Panc1 (cell line): Measurements from ENCODE around the gene IFT80. TPM values are rescaled to one million over a fixed set of nuclear protein-coding genes. Genes with fewer than 3 reads are reported as not detected.

Experiments
- ATAC-seq: fragments of 200-7000 bp; cut with Tn5 transposase; 2 replicates; pipeline ENCODE4 v1.9.1; 2020; ENCODE audit warnings: mild to moderate bottlenecking, moderate library complexity
- BruUV-seq: library from RNA; stranded (reverse); fragments of 400-500 nt; replicated peaks from 2 replicates; lab custom pipeline; 2021; lab: Mats Ljungman, UMichigan
- CTCF ChIA-PET: fragments of 300-600 bp; sonication (Branson Sonifier 250); formaldehyde crosslinking; loops from one replicate; lab custom pipeline; 2022; ENCODE audit warnings: antibody characterized with exemption; lab: Charles Lee
- POLR2A ChIA-PET: fragments of 300-600 bp; sonication (Branson Sonifier 250); formaldehyde crosslinking; loops from one replicate; lab custom pipeline; 2022; ENCODE audit warnings: antibody characterized with exemption; lab: Charles Lee
- DNase-seq: peaks from one replicate; pipeline ENCODE4 v3.0.0-alpha.2; 2010; ENCODE audit warnings: low read depth, low spot score
- H3K27ac ChIP-seq: 2 replicates; pipeline ENCODE4 v1.5.1; 2011; ENCODE audit warnings: mild to moderate bottlenecking, low read length, inconsistent platforms
- H3K27me3 ChIP-seq: fragments of 200-500 bp; sonication (Bioruptor generic); 2 replicates; pipeline ENCODE4 v1.6.0; 2014; ENCODE audit warnings: low read length, inconsistent platforms; ENCODE audit not compliant: control insufficient read depth, insufficient read depth
- H3K36me3 ChIP-seq: fragments of 200-500 bp; sonication (Bioruptor generic); 2 replicates; pipeline ENCODE4 v1.5.1; 2014; ENCODE audit warnings: inconsistent platforms, mild to moderate bottlenecking, low read length, moderate library complexity; ENCODE audit not compliant: control insufficient read depth, insufficient read depth
- H3K4me1 ChIP-seq: 2 replicates; pipeline ENCODE4 v1.5.1; 2011; ENCODE audit warnings: inconsistent platforms, mild to moderate bottlenecking, low read length, moderate library complexity; ENCODE audit not compliant: control insufficient read depth, insufficient read depth
- H3K4me3 ChIP-seq, 2 experiments: 2 replicates each; pipeline ENCODE4 v1.5.1; 2011 to 2012; ENCODE audit warnings: low read depth in 2 of 2, low read length in 2 of 2, mild to moderate bottlenecking in 2 of 2, inconsistent platforms in 1 of 2, moderate library complexity in 1 of 2
- H3K9me3 ChIP-seq: fragments of 200-500 bp; sonication (Bioruptor generic); 2 replicates; pipeline ENCODE4 v1.5.1; 2014; ENCODE audit warnings: low read depth, mild to moderate bottlenecking, inconsistent platforms, low read length, moderate library complexity; ENCODE audit not compliant: control insufficient read depth, insufficient read depth
- CTCF ChIP-seq: fragments of 450-650 bp; IDR thresholded peaks from 2 replicates; pipeline ENCODE4 v1.5.1; 2017; ENCODE audit warnings: mild to moderate bottlenecking
- POLR2AphosphoS5 ChIP-seq: IDR thresholded peaks from 2 replicates; pipeline ENCODE4 v1.6.1; 2012; ENCODE audit warnings: mild to moderate bottlenecking, low read depth, low read length, moderate library complexity
- REST ChIP-seq, 2 experiments: IDR thresholded peaks; 2 replicates each; pipeline ENCODE4 v1.6.1; 2011 to 2012; ENCODE audit warnings: low read depth in 2 of 2, control low read depth in 1 of 2, low read length in 1 of 2, mild to moderate bottlenecking in 1 of 2, moderate library complexity in 1 of 2; ENCODE audit not compliant: insufficient read depth in 1 of 2
- SIN3A ChIP-seq: IDR thresholded peaks from 2 replicates; pipeline ENCODE4 v1.6.1; 2012; ENCODE audit warnings: low read depth, mild to moderate bottlenecking, low read length, moderate library complexity, borderline replicate concordance; ENCODE audit not compliant: insufficient read depth
- TCF7L2 ChIP-seq: IDR thresholded peaks from 2 replicates; pipeline ENCODE4 v1.6.1; 2011; ENCODE audit warnings: mild to moderate bottlenecking, low read depth, low read length, inconsistent platforms
- in situ Hi-C: cut with HindIII; loops from 2 replicates; pipeline ENCODE4 v1.10.0; 2016; ENCODE audit warnings: low sequenced_read_pairs, low pct_unique_long_range_greater_than_20kb
- intact Hi-C: fragments of 100-400 bp; cut with micrococcal nuclease; formaldehyde crosslinking; loops from one replicate; pipeline ENCODE4 v1.10.0; 2022; ENCODE audit not compliant: unreplicated experiment
- total RNA-seq: library from RNA; stranded (reverse); gene quantifications from one replicate; pipeline ENCODE4 v1.2.1, GENCODE V29; 2021; ENCODE audit not compliant: unreplicated experiment

Gene IFT80
- total RNA-seq, 1 experiment from 2014 or later = 35.1 TPM

- ChIA-PET CTCF (no interaction called here), POLR2A (no interaction called here)
- in situ Hi-C loops (no loop called here), intact Hi-C loops (no loop called here)
- TF ChIP-seq REST (IDR thresholded peaks at IDR 0.05; ENCODE audit: insufficient read depth in 1 of 2, low read depth in 2 of 2, low read length in 1 of 2) (no peak), CTCF (no peak), SIN3A (no peak), TCF7L2 (no peak), POLR2AphosphoS5 (no peak)
- Histone ChIP-seq H3K4me3 (no peak overlapping the region), H3K9me3 (no peaks in the 10 kb centered on the region), H3K4me1 (no peaks in the 10 kb centered on the region), H3K27me3 (no peaks in the 10 kb centered on the region), H3K27ac (no peak overlapping the region), H3K36me3 (peaks cover 8% of the 10 kb centered on the region; the same call in 1 of the 2 replicates)
- no peak for DNase-seq
- no peak for ATAC-seq
- BruUV-seq = no TSS peak
Measured at GRCh38 chr3:160374925-160375324, 24.1 kb downstream of the IFT80 start.

GRCh38 chr3:160374472-160374871, 24.6 kb downstream of the IFT80 start:
- Histone ChIP-seq H3K27ac (no peak overlapping the region), H3K4me1 (no peaks in the 10 kb centered on the region), H3K9me3 (no peaks in the 10 kb centered on the region), H3K27me3 (no peaks in the 10 kb centered on the region), H3K4me3 (no peak overlapping the region), H3K36me3 (peaks cover 8% of the 10 kb centered on the region; the same call in 1 of the 2 replicates)
- in situ Hi-C loops = no loop called here
- POLR2A ChIA-PET = no interaction called here
- ATAC-seq (no peak), DNase-seq (no peak)
- no TSS peak for BruUV-seq
- CTCF ChIA-PET = no interaction called here
- TF ChIP-seq SIN3A = no peak
- no peak for TF ChIP-seq POLR2AphosphoS5
- no peak for TF ChIP-seq REST (IDR thresholded peaks at IDR 0.05; ENCODE audit: insufficient read depth in 1 of 2, low read depth in 2 of 2, low read length in 1 of 2)
- TF ChIP-seq TCF7L2 = no peak
- no peak for TF ChIP-seq CTCF
- intact Hi-C loops = no loop called here
